Activated T-helper 17 cell treated with anti-CD3 and anti-CD28 coated beads, Interleukin-2, amount 50 U/mL, for 72 hours (primary cell): ENCODE results near the gene MRPS6. TPM values are rescaled to one million over a fixed set of nuclear protein-coding genes. Genes with fewer than 3 reads are reported as not detected.

Experiments
- ATAC-seq: fragments of 150-1000 bp; cut with Tn5 transposase; replicated peaks from 2 replicates; pipeline ENCODE4 v1.10.0; 2021; ENCODE audit warnings: mild to moderate bottlenecking, moderate library complexity
- H3K27ac Mint-ChIP-seq: one replicate; pipeline ENCODE4 v1.8.0; 2022; ENCODE audit warnings: mixed read lengths
- H3K27me3 Mint-ChIP-seq: one replicate; pipeline ENCODE4 v1.8.0; 2022; ENCODE audit warnings: mixed read lengths
- H3K36me3 Mint-ChIP-seq: one replicate; pipeline ENCODE4 v1.8.0; 2022; ENCODE audit warnings: low read depth, mild to moderate bottlenecking, mixed read lengths
- H3K4me1 Mint-ChIP-seq: one replicate; pipeline ENCODE4 v1.8.0; 2022; ENCODE audit warnings: mixed read lengths
- H3K4me3 Mint-ChIP-seq: one replicate; pipeline ENCODE4 v1.8.0; 2022; ENCODE audit warnings: mild to moderate bottlenecking, mixed read lengths
- H3K9me3 Mint-ChIP-seq: one replicate; pipeline ENCODE4 v1.8.0; 2022; ENCODE audit warnings: mixed read lengths
- total RNA-seq, 2 donors: library from RNA; stranded (reverse); gene quantifications; one replicate each; pipeline ENCODE4 v1.2.3, GENCODE V29; 2022

The MRPS6 gene
- total RNA-seq, 2 donors from 2014 or later, result 131 to 141 TPM

DNA sequence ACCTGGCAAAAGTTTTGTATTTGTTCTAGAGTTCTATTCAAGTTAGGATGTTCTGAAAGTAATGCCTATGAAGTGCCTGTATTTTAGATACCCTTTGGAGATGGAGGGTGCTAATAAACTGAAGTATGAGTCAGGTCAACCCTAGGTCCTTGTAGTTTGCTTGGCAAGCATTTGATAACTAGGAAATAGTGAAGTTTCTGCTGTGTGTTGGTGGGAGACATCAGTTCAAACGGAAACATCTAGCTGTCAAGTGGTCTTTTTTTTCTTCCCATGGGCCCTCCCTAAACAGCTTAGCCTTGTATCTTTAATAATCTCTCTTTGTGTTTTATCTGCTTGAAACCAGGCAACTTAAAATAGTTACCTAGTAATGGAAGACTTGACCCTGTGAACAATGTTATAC is 4.5 kb downstream of the MRPS6 start:
- no peak for ATAC-seq
- H3K4me3 Mint-ChIP-seq, result peak overlapping the region; percentile 98
- peak overlapping the region; percentile 96 for H3K27ac Mint-ChIP-seq
- peaks cover 77% of the 10 kb centered on the region for H3K4me1 Mint-ChIP-seq
- no peaks in the 10 kb centered on the region for H3K36me3 Mint-ChIP-seq
- H3K27me3 Mint-ChIP-seq, result no peaks in the 10 kb centered on the region
- H3K9me3 Mint-ChIP-seq, result no peaks in the 10 kb centered on the region

GRCh38 chr21:34078915-34079314 is 5.5 kb downstream of the MRPS6 start:
- ATAC-seq, result peak; percentile 19
- no peaks in the 10 kb centered on the region for H3K36me3 Mint-ChIP-seq
- no peaks in the 10 kb centered on the region for H3K9me3 Mint-ChIP-seq
- peaks cover 86% of the 10 kb centered on the region for H3K4me1 Mint-ChIP-seq
- H3K4me3 Mint-ChIP-seq, result peak overlapping the region; percentile 98
- no peaks in the 10 kb centered on the region for H3K27me3 Mint-ChIP-seq
- peak overlapping the region; percentile 96 for H3K27ac Mint-ChIP-seq

- ATAC-seq, result no peak
- Mint-ChIP-seq H3K4me1 (peaks cover 83% of the 10 kb centered on the region), H3K9me3 (no peaks in the 10 kb centered on the region), H3K27me3 (no peaks in the 10 kb centered on the region), H3K27ac (peak overlapping the region; percentile 74), H3K36me3 (no peaks in the 10 kb centered on the region), H3K4me3 (peak overlapping the region; percentile 98)
These were observed 7.3 kb downstream of the MRPS6 start for GRCh38 chr21:34080710-34081109.

GRCh38 chr21:34082769-34083168 is 9.4 kb downstream of the MRPS6 start:
- Mint-ChIP-seq H3K36me3 (no peaks in the 10 kb centered on the region), H3K4me3 (peak overlapping the region; percentile 55), H3K27ac (peak overlapping the region; percentile 37), H3K4me1 (peaks cover 65% of the 10 kb centered on the region), H3K9me3 (no peaks in the 10 kb centered on the region), H3K27me3 (no peaks in the 10 kb centered on the region)
- ATAC-seq, result no peak

- Mint-ChIP-seq H3K27me3 (no peaks in the 10 kb centered on the region), H3K4me1 (peaks cover 59% of the 10 kb centered on the region), H3K4me3 (peak overlapping the region; percentile 55), H3K36me3 (no peaks in the 10 kb centered on the region), H3K9me3 (no peaks in the 10 kb centered on the region), H3K27ac (peak overlapping the region; percentile 37)
- ATAC-seq, result peak; percentile 57
These were observed 10.0 kb downstream of the MRPS6 start for GRCh38 chr21:34083357-34083756.

DNA sequence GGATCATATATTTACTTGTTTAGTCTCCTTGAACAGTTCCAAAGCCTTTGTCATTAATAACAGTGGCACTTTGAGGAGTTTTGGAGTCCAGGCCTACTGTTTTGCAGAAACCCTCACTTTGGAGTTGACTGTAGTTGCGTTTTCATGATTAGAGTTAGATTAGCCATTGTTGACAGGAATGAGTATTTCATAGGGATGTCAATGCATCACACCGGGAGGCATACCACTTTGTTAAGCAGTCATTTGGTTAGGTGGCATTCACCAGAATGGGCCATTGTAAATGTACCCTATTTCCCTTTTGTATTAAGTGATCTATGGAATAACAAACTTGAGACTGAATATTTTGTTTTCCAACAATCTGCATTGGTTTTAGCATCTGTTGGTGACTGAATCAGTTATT is 11.8 kb downstream of the MRPS6 start:
- Mint-ChIP-seq H3K4me1 (peaks cover 49% of the 10 kb centered on the region), H3K36me3 (peaks cover 13% of the 10 kb centered on the region), H3K9me3 (no peaks in the 10 kb centered on the region), H3K4me3 (peak overlapping the region; percentile 42), H3K27ac (peak overlapping the region; percentile 44), H3K27me3 (no peaks in the 10 kb centered on the region)
- ATAC-seq, result peak; percentile 48

DNA sequence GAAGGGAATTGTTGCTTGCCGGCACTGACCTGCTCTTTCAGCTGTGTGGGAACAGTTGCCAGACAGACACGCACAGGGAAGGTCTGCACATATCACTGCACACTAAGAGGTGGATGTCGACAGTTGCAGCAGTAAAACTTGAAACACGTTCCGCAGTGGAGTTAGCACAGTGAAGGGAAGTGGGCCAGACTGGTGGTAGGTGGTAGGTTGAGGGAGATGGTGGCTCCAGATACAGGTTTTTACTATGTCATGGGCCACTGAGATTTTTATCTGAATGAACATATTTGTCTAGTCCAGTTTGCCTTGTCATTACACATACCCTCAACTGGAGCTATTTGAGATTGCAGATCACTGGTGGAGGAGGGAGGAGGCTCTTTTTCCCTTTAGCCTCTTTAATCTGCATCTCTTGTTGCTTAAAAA is 13.5 kb downstream of the MRPS6 start:
- Mint-ChIP-seq H3K4me3 (no peak overlapping the region), H3K27me3 (no peaks in the 10 kb centered on the region), H3K36me3 (peaks cover 23% of the 10 kb centered on the region), H3K9me3 (no peaks in the 10 kb centered on the region), H3K27ac (no peak overlapping the region), H3K4me1 (peaks cover 31% of the 10 kb centered on the region)
- no peak for ATAC-seq

DNA sequence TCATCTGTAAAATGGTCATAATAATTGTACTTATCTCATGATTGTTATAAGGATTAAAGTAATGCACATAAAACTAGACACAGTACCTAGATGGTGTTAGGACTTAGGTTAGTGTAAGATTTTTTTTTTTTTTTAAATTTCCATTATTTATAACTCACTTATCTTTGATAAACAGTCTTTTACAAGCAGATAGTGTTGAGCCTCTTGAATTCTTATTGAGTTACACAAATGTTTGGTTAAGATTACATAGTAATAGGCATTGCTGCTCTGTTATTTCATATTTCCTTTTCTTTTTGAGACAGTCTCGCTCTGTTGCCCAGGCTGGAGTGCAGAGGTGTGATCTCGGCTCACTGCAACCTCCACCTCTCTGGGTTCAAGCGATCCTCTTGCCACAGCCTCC is 15.4 kb downstream of the MRPS6 start:
- Mint-ChIP-seq H3K27ac (no peak overlapping the region), H3K4me3 (peak overlapping the region; percentile 14), H3K4me1 (peaks cover 14% of the 10 kb centered on the region), H3K27me3 (no peaks in the 10 kb centered on the region), H3K9me3 (no peaks in the 10 kb centered on the region), H3K36me3 (peaks cover 41% of the 10 kb centered on the region)
- ATAC-seq, result no peak

DNA sequence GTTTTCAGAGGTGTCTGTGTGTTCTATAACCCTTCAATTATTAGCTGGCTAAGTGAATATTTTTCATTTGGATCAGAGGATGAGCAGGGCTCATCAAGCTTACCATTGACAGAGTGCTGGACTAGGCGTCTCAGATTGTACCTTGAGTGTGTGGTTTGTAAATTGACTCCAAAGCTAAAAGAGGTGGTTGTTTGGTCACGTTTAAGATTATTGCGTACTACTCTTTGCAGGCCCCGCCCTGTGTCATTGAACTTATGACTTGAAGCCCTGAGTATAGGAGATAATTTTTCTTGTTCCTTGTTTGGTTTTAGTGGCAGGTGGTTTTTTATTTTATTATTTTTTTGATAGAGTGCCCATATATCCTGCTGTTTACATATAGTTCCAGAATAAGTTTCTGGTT is 17.7 kb downstream of the MRPS6 start:
- no peak overlapping the region for H3K27ac Mint-ChIP-seq
- no peak for ATAC-seq
- H3K4me1 Mint-ChIP-seq, result peaks cover 14% of the 10 kb centered on the region
- peaks cover 63% of the 10 kb centered on the region for H3K36me3 Mint-ChIP-seq
- H3K27me3 Mint-ChIP-seq, result no peaks in the 10 kb centered on the region
- no peak overlapping the region for H3K4me3 Mint-ChIP-seq
- no peaks in the 10 kb centered on the region for H3K9me3 Mint-ChIP-seq

- H3K4me1 Mint-ChIP-seq, result peaks cover 14% of the 10 kb centered on the region
- no peak overlapping the region for H3K27ac Mint-ChIP-seq
- ATAC-seq, result no peak
- H3K4me3 Mint-ChIP-seq, result no peak overlapping the region
- H3K9me3 Mint-ChIP-seq, result no peaks in the 10 kb centered on the region
- peaks cover 69% of the 10 kb centered on the region for H3K36me3 Mint-ChIP-seq
- no peaks in the 10 kb centered on the region for H3K27me3 Mint-ChIP-seq
These were observed 18.2 kb downstream of the MRPS6 start for GRCh38 chr21:34091607-34092006.

- no peak overlapping the region for H3K27ac Mint-ChIP-seq
- H3K4me3 Mint-ChIP-seq, result no peak overlapping the region
- no peak for ATAC-seq
- no peaks in the 10 kb centered on the region for H3K9me3 Mint-ChIP-seq
- H3K27me3 Mint-ChIP-seq, result no peaks in the 10 kb centered on the region
- peaks cover 77% of the 10 kb centered on the region for H3K36me3 Mint-ChIP-seq
- peaks cover 18% of the 10 kb centered on the region for H3K4me1 Mint-ChIP-seq
These were observed 19.0 kb downstream of the MRPS6 start for GRCh38 chr21:34092262-34092921.

GRCh38 chr21:34093083-34093482 is 19.7 kb downstream of the MRPS6 start:
- H3K4me3 Mint-ChIP-seq, result no peak overlapping the region
- no peaks in the 10 kb centered on the region for H3K9me3 Mint-ChIP-seq
- peaks cover 84% of the 10 kb centered on the region for H3K36me3 Mint-ChIP-seq
- H3K27me3 Mint-ChIP-seq, result no peaks in the 10 kb centered on the region
- H3K27ac Mint-ChIP-seq, result no peak overlapping the region
- H3K4me1 Mint-ChIP-seq, result peaks cover 19% of the 10 kb centered on the region
- ATAC-seq, result no peak

DNA sequence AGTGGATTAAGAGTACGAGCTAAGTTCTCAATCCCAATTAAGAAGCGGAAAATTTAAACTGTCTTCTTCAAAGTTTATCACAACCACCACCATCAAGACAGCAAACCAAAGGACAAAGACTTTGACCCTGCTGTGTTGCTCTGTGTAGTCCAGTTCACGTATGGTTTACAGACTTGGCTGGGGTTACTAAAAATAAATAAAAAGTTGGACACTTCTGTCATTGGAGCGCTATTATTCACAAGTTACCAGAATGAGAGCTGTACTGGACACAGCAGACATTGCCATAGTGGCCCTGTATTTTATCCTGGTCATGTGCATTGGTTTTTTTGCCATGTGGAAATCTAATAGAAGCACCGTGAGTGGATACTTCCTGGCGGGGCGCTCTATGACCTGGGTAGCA is 21.6 kb downstream of the MRPS6 start:
- Mint-ChIP-seq H3K9me3 (no peaks in the 10 kb centered on the region), H3K4me1 (peaks cover 26% of the 10 kb centered on the region), H3K27ac (no peak overlapping the region), H3K27me3 (no peaks in the 10 kb centered on the region), H3K4me3 (no peak overlapping the region), H3K36me3 (peaks cover 91% of the 10 kb centered on the region)
- no peak for ATAC-seq

- no peaks in the 10 kb centered on the region for H3K27me3 Mint-ChIP-seq
- no peak for ATAC-seq
- H3K36me3 Mint-ChIP-seq, result peaks cover 100% of the 10 kb centered on the region
- peaks cover 44% of the 10 kb centered on the region for H3K4me1 Mint-ChIP-seq
- H3K4me3 Mint-ChIP-seq, result no peak overlapping the region
- H3K9me3 Mint-ChIP-seq, result no peaks in the 10 kb centered on the region
- H3K27ac Mint-ChIP-seq, result no peak overlapping the region
These were observed 24.1 kb downstream of the MRPS6 start for GRCh38 chr21:34097442-34097841.

DNA sequence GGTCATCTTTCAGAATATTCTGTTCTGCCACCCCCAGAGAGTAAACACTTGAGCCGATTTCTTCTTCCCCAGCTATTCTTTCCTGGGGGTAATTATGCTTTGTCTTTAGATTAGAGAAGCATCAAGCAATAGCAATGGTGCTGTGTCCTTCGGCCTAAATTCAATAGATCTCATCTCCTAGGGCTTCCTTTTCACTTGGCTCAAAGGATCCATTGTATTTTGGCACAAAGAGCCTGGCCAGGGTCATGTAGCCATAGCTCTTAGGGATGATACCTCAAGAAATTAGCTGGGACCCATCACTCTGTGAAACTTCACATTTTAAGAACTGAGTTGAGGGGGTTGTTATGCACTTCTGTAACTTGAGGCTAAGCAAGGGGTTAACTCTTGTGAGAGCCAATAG is 27.0 kb downstream of the MRPS6 start:
- Mint-ChIP-seq H3K4me1 (peaks cover 58% of the 10 kb centered on the region), H3K36me3 (peaks cover 97% of the 10 kb centered on the region), H3K27ac (peak overlapping the region; percentile 55), H3K9me3 (no peaks in the 10 kb centered on the region), H3K4me3 (peak overlapping the region; percentile 22), H3K27me3 (no peaks in the 10 kb centered on the region)
- no peak for ATAC-seq

DNA sequence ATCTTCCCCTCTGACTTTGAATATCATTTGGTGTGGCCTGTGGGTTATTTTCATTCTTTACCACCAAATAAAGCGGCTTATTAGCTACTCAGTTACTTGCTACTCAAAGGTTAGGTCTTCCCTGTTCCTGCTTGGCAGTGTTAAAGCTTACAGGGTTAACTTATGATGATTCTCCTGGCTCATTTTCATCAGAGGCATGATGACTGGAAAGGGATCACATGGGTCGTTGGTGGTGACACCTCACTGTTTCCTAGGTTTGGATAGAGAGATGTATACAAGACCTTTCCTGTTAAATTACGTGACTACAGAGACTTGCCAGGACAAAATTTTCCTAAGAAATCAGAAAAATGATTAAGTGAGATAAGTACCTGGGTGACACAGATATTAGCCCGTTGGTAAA is 27.4 kb downstream of the MRPS6 start:
- ATAC-seq, result peak; percentile 55
- H3K36me3 Mint-ChIP-seq, result peaks cover 97% of the 10 kb centered on the region
- no peaks in the 10 kb centered on the region for H3K27me3 Mint-ChIP-seq
- H3K9me3 Mint-ChIP-seq, result no peaks in the 10 kb centered on the region
- H3K27ac Mint-ChIP-seq, result peak overlapping the region; percentile 55
- peaks cover 54% of the 10 kb centered on the region for H3K4me1 Mint-ChIP-seq
- peak overlapping the region; percentile 22 for H3K4me3 Mint-ChIP-seq
